NCI-H69 (cell line): Measurements from ENCODE around the gene KCNH1.

Experiments used
- DNase-seq: peaks from one replicate; lab custom pipeline; 2025; lab: John Stamatoyannopoulos, UW

KCNH1 gene

DNA sequence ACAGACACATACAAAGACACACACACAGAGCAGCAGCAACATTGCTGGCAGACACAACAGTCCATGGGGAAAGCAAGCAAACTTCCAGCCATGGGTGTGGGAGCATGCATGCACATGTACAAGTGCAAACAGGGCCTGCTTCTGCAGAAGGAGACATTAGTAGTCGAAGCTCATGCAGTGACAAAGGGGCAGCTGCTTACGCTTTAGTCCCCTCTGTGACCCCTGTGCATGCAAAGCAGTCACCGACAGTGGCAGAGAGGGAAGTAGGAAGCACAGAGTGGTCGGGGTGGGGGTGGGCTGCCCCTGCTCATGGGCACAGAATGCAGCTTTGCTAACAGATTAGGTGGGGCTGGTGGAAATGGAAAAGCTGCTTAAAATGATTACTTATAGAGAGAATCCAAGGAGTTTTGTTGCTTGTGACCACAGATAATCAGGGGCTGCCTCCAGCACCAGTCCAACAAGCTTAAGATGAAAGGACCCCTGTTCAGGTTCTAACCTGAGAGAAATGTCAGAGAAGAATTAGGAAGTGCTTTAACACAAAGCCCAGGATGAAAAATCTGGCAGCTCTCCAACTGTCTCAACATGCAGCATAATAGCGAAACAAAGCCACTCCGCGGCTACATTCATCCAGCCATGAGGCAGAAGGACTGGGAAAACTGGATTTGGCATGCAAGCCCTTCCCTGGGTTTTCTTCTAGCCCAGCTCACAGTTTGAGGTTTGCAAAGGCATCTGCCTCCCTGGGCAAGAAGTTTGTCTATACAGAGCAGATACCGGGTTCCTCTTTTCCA, 378.9 kb downstream of the KCNH1 start:
- peak; percentile 94 for DNase-seq

DNA sequence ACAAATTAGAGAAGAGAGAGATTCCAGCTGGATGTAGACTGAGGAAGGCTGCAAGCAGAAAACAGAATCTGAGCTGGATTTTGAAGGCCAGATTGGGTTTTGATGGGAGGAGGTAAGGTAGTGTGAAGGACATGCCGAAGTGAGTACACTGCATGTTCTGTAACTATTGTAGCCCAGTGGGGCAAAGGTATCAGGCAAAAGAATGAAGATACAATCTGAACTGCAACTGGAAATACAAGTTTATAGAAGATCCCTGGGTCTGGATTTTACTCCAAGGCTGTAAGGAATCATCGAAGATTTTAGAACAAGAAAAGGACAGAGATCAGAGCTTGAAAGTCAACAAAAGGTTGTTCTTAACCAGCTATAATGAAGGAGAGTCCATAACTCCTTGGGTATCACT, 382.0 kb downstream of the KCNH1 start:
- DNase-seq: no peak

DNA sequence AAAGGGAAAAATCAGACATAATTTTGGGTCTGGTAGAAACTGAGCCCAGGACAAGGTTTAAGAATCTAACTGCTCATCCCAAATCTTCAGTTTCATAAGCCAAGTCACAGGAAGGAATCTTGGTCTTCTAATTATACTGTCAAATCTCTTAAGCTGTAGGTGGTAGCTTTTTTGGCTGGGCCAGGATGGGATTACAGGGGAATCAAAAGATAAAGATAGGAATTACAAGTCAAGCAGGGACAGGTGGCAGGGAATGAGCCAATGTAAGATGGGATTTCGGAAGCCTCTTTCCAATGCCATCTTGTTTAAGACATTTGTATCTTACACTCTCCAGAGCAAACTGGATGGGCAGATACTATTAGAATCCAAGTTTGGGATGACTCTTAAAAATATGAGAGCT, 383.5 kb downstream of the KCNH1 start:
- no peak for DNase-seq

DNA sequence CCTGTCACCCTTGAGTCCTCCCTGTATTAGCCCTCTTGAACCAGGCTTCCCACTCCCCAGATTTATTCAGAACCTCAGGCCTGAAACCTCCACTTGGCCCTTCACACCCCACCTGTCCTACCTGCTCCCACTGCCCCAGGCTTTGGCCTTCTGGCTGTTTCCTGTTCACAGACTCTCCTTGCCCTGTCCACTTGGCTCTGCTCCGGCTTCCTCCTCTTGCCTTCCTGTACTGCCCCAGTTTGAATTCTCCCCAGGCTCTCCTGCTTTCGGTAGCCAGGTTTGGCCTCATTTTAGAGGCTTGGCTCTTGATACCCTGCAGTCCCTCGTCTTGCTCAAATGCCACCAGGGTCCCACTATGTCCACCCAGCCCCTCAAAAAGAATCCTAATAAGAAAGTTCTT, 385.2 kb downstream of the KCNH1 start:
- no peak for DNase-seq

DNA sequence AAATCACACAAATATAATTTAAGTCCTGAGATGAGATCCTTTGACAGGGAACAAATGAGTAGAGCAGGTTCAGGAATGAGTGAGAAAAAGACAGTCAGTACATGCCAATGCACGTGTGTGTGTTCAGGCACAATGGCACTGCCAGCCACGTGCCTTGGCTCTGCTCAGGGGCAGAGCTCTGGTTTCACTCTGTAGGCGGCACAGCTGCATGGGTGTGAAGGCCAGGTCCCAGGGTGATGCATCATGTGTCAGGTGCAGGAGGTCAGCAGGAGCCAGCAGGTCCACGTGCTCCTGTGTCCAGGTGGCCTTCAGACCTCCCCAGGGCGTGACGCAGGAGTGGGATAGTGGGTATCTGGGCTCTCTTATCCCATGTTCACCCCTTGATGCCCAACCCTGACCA, 386.1 kb downstream of the KCNH1 start:
- peak; percentile 29 for DNase-seq

DNA sequence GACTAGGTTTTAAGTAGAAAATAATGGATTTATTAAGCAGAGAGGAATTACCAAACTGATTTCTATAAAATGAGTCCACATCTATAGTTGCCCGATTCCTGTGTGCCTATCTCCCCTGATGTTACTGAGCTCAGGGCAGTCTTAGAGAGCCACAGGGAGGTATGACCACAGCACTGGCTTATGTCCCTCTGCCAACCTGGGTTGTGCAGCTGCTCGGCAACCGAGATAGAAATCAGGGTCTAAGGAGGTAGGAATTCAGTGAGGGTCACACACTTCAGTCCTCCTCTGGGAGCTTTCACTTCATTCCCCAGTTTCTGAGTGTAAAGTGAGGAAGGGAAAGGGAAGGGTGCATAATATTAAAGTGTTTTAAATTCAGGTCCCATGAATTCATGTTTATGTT, 386.8 kb downstream of the KCNH1 start:
- DNase-seq: no peak

DNA sequence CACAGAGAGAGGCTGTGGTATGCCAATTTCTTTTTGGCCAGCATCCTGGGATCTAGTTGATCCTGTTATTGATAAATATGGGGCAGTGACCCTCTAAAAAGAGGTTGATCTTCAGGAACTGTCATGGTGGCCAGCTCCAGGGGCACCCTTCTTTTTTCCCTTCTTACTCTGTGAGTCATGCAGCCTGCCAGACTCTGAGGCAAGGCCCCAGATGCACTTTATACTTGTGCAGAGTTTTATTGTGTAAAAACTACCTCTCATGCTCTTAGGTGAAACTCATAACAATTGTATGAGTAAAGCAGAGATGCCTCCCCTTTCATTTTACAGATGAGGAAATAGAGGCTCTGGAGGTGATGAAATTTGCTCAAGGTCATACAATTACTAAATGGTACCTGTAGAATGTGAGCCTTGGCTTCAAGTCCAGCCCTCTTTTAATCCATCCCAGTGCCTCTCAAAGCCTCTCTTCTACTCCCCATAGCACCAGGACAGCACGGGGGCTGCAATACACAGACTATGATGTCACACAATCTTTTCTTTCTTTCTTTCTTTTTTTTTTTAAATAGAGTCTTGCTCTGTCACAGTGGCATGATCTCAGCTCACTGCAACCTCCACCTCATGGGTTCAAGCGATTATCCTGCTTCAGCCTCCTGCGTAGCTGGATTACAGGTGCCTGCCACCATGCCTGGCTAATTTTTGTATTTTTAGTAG, 387.8 kb downstream of the KCNH1 start:
- no peak for DNase-seq

DNA sequence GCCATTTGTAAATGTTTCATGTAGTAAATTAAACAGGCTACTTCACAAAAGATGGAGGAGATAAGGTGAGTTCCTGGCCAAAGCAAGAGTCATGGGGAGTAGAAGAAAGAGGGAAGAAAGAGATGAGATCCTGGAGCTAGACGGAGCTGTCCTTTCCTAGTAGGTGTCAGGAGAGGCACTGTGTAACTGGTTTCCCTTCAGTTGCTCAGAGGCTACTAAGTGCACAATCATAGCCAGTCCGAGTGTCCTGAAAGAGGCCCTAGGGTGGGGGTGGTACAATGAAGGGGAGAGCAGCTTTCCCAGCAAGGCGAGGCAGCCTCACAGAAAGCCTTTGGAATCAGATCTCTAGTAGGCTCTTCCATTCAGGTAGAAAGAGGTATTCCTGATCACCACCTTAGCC, 390.9 kb downstream of the KCNH1 start:
- no peak for DNase-seq

DNA sequence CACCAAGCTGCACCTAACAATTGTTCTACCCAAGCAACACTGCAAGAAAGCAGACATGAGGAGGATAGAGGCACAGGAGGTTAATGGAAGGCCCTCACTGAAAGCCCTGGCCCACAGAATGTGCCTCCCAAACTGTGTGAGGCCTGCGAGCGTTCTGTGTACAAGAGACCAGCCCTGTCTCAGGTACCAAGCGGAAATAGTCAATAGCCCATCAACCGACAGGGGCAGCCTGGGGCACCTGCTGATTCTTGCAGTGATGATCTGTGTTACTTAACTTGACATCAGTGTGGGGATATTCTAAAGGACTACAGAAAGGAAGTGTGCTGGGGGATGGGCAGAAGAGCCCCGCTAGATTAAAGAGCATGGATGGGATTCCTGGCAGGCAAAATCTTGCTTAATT, 392.4 kb downstream of the KCNH1 start:
- no peak for DNase-seq

DNA sequence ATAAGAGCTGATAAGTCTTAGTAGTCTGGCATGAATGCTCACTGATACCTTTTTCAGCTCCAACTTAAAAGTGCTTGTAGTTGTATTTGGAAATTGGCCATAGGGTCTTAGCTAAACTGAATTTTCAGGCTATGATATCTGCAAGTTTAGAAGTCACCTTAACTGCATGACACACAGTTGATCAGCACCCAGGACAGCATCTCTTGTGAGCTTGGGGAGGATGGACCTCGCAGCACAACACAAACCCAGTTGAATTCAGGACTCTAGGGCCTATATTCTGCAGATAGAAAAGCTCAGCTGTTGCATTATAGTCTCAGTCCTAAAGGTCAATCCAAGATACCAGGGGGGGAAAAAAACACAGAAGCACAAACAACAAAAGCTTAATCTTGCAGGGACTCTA, 394.3 kb downstream of the KCNH1 start:
- no peak for DNase-seq

DNA sequence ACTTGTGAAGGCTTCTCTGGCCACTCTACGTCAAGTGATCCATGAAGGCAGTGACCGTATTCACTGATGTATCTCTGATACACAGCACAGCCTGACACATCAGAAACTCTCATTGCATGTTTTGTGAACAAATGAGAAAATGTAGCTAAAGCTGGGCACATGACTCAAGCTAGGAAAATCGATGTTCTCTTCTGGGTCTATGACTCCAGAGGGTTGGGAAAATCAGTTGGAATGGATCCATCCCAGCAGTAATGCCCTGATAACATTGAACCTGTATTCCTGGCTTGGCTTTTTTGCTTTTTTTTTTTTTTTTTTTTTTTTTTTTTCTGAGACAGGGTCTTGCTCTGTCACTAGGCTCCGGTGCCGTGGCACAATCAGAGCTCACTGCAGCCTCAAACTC, 395.7 kb downstream of the KCNH1 start:
- no peak for DNase-seq

DNA sequence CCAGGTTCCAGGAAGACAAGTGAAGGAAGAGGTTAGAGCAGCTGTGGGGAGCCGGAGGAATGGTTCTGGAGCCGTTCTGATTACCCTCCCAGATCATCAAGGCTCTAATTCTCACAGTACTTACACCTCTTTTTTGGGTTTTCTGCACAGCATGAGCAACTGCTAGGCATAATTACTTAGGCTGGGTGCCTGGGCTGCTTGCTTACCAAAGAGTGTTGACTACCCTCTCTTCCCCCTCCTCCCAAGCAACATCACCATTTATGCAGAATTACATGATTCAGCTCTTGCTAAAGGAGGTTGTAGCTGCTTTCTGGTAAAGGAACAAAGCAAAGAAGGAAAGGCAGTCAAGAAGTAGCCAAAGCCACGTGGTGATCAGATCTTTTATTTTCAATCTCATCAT, 397.2 kb downstream of the KCNH1 start:
- DNase-seq: peak; percentile 73

DNA sequence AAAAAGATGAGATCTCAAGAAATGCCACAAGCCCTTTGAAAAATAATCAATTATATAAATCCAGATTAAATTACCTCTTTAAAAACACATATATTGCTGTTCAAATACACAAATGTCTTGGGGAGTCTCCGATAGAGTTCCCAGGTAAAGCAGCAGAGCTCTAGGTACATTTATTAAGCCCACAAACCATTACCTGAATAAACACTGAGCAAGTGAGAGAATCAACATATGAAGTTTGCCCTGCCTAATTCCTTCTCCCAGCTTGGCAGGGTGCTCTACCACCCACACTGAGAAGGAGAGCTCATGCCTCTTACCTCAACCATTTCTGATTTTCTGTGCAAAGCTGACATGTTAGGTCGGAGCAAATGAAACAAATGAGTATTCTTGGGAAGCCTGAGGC, 402.4 kb downstream of the KCNH1 start:
- DNase-seq: peak; percentile 55

DNA sequence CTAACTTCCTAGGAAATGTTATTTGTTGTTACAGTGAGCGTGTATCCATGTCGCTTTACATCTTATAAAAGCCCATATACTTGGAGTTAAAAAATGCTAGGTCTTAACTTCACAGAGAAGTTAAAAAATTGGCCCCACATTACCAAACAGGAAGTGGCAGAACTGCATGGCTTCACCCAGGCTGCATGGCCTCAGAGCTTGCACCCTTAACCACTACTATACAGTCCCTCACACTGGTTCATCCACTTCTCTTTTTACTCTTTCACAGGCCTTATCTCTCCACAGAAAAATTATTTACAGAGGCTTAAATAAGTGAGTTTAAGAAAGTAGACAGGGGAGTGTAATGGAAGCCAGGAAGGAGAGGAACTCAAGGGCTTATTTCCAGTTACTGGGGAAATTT, 402.8 kb downstream of the KCNH1 start:
- peak; percentile 14 for DNase-seq

DNA sequence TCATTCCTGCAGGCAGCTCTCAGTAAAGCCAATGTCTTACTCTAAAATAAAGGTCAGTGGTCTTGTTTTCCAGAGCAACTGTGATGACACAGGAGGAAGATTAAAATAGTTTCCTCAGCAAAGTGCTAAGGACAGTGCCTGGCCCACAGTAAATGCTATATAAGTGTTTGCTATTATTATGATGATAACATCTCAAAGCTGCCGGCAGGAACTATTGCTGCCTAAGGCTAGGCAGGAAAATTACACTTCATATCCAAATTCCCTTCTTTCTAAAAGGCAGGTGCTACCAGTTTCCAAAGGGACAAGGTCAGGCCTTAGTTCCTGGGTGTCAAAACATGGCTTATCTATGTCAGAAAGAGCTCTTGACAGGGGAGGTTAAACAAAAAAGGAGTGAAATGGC, 403.9 kb downstream of the KCNH1 start:
- DNase-seq: no peak

DNA sequence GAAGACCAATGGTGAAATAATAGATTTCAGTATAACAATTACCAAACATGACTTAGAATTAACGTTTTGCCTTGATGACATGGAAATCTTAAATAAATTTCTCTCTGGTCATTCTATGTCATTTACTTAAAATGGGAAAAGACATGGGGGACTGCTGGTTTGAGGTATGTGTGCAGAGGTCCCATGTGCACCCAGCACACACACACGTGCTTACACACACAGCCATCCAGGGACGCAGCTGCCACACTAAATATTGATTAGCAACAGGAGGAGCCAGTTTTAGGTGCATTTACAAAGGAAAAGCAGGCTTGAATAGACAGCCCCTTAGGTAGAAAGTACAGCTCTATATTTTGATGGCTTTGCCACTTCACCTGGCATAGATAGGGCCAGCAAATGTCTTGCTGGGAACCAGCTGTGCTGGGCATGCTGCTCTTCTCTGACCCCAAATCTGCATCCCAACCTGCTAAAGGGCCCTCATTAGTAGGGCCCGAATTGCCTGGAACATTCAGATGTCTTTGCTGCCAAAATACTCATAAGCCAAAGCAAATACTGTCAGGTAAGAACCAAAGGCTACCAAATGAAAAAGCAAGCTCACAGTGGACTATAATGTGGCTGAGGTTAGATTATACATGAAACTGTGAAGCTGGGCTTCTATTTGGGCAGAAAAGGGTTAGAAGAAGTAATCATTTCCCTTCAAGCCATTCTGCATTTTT, 405.4 kb downstream of the KCNH1 start:
- peak; percentile 51 for DNase-seq

DNA sequence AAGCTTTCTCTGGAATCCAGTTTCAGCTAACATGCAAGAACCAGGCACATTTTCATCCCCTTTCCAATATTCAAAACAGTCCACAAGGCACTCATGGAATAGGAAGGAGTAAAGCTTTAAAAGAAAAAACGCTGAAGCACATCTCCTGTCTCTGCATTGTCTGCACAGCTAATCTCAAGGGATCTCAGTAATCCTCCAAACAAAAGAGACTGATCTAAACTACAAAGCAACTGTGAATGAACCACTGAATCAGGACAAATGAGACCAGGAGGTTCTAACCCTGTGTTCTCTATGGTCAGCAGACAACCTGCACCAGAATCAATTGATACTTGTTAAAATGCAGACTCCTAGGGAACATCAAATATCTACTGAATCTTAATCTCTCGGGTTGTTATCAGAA, 406.2 kb downstream of the KCNH1 start:
- DNase-seq: peak; percentile 41

DNA sequence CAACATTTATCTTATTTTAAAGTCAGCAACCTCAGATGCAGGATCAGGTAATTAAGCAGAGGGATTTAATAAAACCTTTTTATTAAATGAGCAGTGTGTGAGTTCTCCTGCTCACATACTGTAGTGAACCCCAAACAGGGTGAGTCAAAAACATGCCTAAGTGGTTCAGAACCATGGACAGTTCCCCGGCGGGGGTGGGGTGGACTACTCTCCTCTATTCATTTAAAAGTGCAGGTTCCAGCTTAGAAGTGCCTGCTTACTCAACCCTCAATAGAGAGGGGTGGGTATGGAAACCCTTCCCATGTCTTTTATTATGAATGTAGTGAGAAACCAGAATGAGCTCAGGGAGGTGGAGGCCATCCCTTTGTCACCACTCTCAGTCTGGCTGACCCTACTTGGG, 407.3 kb downstream of the KCNH1 start:
- no peak for DNase-seq

DNA sequence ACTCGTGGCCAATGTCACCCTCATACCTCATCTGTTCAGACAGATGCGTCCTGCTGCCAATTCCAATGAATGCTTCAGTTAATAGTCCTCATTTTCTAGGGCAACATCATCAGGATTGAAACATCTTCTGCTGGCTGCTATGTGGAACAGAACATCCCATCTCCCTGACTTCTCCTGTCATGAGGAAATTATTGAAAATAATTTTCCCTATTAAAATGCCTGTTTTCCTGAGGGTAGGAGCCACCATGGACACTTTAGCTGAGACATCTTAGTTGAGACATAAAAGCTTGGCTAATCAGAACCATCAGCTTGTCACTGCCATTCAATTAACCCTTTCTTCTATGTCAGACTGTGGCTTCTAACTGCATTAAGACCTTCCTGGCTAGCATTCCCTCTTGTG, 409.2 kb downstream of the KCNH1 start:
- DNase-seq: no peak

DNA sequence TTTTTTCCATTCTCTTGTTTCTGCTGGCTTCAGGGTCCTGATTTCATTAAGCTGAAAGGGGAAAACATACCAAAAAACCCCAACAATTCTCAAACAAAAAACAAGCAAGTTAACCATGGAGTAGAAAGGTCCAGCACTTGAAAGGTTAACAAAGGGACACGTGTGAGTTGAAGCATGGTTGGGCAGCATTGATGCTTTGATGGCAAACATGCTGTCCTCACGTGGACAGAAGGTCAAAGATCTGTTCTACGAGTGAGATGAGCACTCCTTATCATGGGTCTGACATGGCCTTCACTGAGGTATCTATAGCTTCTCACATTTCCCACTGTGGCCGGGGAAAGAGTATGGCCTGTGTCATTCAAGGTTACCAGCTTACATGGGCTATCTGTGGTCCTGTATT, 410.3 kb downstream of the KCNH1 start:
- DNase-seq: no peak

DNA sequence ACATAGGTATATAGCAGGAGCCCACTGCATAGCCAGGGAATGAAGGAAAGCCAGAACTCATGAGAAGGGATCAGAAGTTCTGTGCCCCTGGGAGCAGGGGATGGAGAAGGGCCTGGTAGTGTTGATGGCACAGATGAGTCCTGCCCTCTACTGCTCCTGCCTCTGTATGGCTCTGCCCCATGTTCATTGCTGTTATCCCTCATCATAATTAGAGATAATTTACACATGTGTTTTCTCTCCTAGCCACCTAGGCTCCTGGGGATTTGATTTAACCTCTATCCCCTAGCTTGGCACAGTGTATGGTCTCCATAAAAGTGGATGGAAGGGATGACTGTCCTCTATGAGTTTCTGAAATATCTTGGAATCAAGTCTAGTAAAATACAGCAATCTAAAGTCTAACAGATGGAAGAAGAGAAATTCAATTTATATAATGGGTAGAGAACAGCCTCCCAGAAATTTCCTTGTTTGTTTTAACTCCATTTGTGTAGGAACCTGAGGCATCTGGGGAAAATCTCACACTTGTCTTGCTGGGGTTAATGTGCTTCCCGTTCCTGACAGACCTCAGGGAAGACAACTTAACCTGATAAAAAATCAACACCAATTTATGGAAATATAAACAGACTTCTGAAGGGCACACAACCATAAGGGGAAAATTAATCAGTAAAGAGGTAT, 411.4 kb downstream of the KCNH1 start:
- peak; percentile 79 for DNase-seq

DNA sequence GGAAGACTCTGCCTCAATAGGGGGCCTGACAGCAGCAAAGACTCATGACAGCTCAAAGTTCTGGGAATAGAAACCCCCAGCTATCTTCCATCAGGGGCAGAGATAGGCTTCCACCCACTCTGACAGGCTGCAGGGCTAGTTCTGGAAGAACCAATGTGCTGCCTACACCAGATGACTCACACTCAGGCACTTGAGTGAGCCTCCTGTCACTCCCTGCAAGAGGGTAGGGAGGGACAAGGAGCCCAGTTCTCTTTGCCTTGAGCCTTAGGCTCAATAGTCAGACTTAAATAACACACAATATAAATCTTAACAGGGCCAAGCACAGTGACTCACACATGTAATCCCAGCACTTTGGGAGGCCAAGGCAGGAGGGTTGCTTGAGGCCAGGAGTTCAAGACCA, 418.9 kb downstream of the KCNH1 start:
- DNase-seq: no peak
